Lower leg skin (tissue), 4 donors: Measurements from ENCODE around the gene BCL2L11. TPM values are rescaled to one million over a fixed set of nuclear protein-coding genes. Genes with fewer than 3 reads are reported as not detected.

Experiments
- DNase-seq, 2 donors: peaks; one replicate each; pipeline ENCODE4 v3.0.0-alpha.2; 2019; ENCODE audit warnings: low spot score in 2 of 2
- H3K4me3 ChIP-seq: fragments of 200-600 bp; sonication (generic); 2 replicates; pipeline ENCODE4 v1.5.1; 2017; ENCODE audit warnings: mild to moderate bottlenecking, low read depth; ENCODE audit not compliant: poor library complexity, severe bottlenecking
- POLR2A ChIP-seq, 2 donors: fragments of 450-650 bp; IDR thresholded peaks; one replicate each; pipeline ENCODE4 v1.6.1; 2016 to 2017; ENCODE audit warnings: antibody characterized with exemption in 2 of 2, mild to moderate bottlenecking in 1 of 2, moderate library complexity in 1 of 2
- WGBS, 2 donors: methylation state at CpG; one replicate each; pipeline ENCODE4 v1.1.5; 2018; 5-methylcytosine and 5-hydroxymethylcytosine counted together
- intact Hi-C: fragments of 100-400 bp; cut with DNase I; formaldehyde crosslinking; loops from one replicate; pipeline ENCODE4 v1.15.0; 2023; ENCODE audit warnings: low total_unique reads
- total RNA-seq, 4 donors: library from RNA; depleted of rRNA; stranded (reverse); fragments of >200 nt; gene quantifications; one replicate each; pipeline ENCODE4 v1.1.0, GENCODE V29; 2016
- TF ChIP-seq, protein P1 (sequence below), 3 donors: fragments of 450-650 bp; IDR thresholded peaks; one replicate each; pipeline ENCODE4 v1.5.1; 2016; ENCODE audit warnings: antibody characterized with exemption in 3 of 3, mild to moderate bottlenecking in 3 of 3, moderate library complexity in 2 of 3

BCL2L11 gene
- total RNA-seq, 4 donors from 2014 or later: 5.4 to 17.2 (median 13.2) TPM

DNA sequence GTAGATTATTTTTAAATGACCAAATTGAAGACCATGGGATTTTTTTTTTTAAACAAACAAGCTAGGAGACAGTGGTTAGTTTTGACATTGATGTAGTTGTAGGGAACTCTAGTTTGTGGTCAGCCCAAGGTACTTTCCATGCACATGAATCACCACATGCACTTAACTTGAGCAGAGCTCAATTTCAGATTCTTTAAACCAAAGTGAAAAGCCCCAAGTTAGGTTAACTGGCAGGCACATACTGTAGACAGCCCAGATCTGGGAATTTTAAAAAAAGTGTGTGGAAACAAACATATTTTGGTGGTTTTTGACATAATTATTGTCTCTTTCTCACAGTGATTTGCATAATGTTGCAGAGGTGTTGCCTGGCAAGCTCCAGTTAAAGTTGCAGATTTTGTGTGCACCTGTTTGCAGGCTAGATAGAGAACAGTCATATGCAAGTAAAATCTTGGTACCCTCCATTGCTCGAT is 88.4 kb downstream of the BCL2L11 start:
- H3K4me3 ChIP-seq: no peak overlapping the region
- whole genome bisulfite sequencing, 2 donors: 90 to 91% methylated on average over 1 of the region's 1 CpG
- TF ChIP-seq POLR2A (IDR thresholded peaks at IDR 0.05): no peak
- TF ChIP-seq, protein P1, sequence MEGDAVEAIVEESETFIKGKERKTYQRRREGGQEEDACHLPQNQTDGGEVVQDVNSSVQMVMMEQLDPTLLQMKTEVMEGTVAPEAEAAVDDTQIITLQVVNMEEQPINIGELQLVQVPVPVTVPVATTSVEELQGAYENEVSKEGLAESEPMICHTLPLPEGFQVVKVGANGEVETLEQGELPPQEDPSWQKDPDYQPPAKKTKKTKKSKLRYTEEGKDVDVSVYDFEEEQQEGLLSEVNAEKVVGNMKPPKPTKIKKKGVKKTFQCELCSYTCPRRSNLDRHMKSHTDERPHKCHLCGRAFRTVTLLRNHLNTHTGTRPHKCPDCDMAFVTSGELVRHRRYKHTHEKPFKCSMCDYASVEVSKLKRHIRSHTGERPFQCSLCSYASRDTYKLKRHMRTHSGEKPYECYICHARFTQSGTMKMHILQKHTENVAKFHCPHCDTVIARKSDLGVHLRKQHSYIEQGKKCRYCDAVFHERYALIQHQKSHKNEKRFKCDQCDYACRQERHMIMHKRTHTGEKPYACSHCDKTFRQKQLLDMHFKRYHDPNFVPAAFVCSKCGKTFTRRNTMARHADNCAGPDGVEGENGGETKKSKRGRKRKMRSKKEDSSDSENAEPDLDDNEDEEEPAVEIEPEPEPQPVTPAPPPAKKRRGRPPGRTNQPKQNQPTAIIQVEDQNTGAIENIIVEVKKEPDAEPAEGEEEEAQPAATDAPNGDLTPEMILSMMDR (IDR thresholded peaks at IDR 0.05): no peak
- DNase-seq: no peak
- intact Hi-C loops: no loop called here

DNA sequence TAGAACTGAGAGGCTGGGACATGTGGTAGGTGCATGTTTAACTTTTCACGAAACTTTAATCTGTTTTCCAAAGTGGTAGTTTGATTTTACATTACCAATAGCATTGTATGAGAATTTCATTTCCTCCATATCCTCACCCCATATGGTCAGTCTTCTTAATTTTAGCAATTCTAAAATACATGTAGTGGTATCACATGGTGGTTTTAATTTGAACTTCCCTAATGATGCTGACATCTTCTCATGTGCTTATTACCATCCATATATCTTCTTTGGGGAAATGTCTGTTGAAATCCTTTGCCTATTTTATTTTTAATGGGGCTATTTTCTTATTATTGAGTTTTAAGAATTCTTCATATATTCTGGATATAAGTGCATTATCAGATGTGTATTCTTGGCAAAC is 89.3 kb downstream of the BCL2L11 start:
- H3K4me3 ChIP-seq: no peak overlapping the region
- WGBS, 2 donors: 84 to 94% methylated on average over 1 of the region's 1 CpG
- intact Hi-C loops: no loop called here
- no peak for DNase-seq
- no peak for TF ChIP-seq POLR2A (IDR thresholded peaks at IDR 0.05)
- TF ChIP-seq, protein P1 (IDR thresholded peaks at IDR 0.05): no peak

DNA sequence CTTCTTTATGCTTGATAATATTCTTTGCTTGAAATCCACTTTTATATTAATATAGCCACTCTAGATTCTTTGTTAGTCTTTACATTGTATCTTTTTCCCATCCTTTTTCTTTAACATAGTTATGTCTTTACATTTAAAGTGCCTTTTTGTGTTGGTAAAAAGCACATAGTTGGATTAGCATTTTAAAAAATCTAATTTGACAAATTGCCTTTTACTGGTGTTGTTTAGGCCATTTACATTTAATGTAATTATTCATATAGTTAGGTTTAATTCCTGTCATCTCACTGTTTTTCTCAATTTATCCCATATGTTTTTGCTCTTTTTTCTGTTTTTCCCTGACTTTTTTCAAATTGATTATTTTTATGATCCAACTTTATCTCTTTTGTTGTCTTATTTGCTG is 93.2 kb downstream of the BCL2L11 start:
- no peak for TF ChIP-seq POLR2A (IDR thresholded peaks at IDR 0.05)
- TF ChIP-seq, protein P1 (IDR thresholded peaks at IDR 0.05): no peak
- H3K4me3 ChIP-seq: no peak overlapping the region
- intact Hi-C loops: no loop called here
- no peak for DNase-seq

DNA sequence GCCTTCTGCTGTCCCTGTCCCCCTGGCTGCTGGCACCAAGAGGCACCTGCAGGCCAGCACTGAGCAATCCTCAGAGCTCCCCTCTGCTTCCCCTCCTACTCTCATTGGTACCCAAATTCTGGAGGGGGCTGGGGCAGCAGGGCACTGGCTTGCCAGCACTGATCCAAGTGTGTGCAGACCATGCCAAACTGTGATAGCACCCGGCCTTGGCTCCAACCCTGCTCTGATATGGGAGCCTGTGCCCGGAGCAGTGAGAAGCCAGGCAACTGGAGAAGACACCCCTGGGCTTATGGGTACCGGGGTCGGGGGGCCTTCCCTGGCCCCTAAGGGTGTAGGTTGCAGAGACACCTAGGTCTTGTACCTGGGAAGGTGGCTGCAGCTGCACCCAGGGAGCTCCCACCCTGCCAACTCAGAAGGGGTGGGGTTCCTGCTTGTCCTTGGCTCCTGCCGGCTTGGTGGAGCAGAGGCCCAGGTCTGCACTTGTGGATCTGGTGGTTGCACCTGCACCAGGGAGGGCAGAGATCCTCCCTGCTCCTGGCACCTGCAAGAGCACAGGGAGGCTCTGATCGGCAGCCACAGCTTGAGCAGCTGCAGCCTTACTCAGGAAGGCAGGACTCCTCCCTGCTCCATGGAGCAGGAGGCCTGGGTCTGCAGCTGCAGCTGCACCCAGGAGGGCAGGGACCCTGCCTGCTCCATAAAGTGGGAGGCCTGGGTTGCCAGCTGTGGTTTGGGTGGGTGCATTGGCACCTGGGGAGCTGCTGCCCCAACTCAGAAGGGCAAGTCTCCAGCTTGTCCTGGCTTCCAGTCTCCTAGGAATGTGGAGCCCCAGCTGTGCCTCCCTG is 96.3 kb downstream of the BCL2L11 start:
- H3K4me3 ChIP-seq: no peak overlapping the region
- TF ChIP-seq POLR2A (IDR thresholded peaks at IDR 0.05): no peak
- TF ChIP-seq, protein P1 (IDR thresholded peaks at IDR 0.05): no peak
- intact Hi-C loops: no loop called here
- no peak for DNase-seq
- 54 to 72% methylated on average over 2 to 6 of the region's 6 CpGs for WGBS, 2 donors
